Activated T-cell treated with anti-CD3 and anti-CD28 coated beads, Interleukin-2, amount 50 U/mL, for 48 hours (primary cell): Measurements from ENCODE around the gene PRRC2A.

Source experiments
- DNase-seq, 2 experiments: peaks; one replicate each; pipeline ENCODE4 v3.0.0-alpha.2; 2020

The PRRC2A gene

GRCh38 chr6:31626952-31627351, 6.4 kb downstream of the PRRC2A start:
- no peak for DNase-seq

GRCh38 chr6:31627690-31628287, 7.3 kb downstream of the PRRC2A start:
- DNase-seq = no peak

GRCh38 chr6:31629014-31629413, 8.5 kb downstream of the PRRC2A start:
- no peak for DNase-seq

- no peak for DNase-seq
These were observed 9.8 kb downstream of the PRRC2A start for GRCh38 chr6:31630177-31630934.

GRCh38 chr6:31631209-31631608, 10.7 kb downstream of the PRRC2A start:
- DNase-seq = no peak

- no peak for DNase-seq
These were observed 11.3 kb downstream of the PRRC2A start for GRCh38 chr6:31631681-31632278.

- DNase-seq = no peak
These were observed 11.9 kb downstream of the PRRC2A start for GRCh38 chr6:31632279-31632946.

- DNase-seq = no peak
These were observed 12.9 kb downstream of the PRRC2A start for GRCh38 chr6:31633447-31633846.

- no peak for DNase-seq
These were observed 13.6 kb downstream of the PRRC2A start for GRCh38 chr6:31634131-31634530.

- no peak for DNase-seq
These were observed 14.6 kb downstream of the PRRC2A start for GRCh38 chr6:31634969-31635575.

GRCh38 chr6:31636698-31637596, 16.4 kb downstream of the PRRC2A start:
- no peak for DNase-seq

GRCh38 chr6:31639043-31639442, 18.5 kb downstream of the PRRC2A start:
- no peak for DNase-seq

- DNase-seq = peak in 1 of 2 experiments; percentile 51
These were observed 18.9 kb downstream of the PRRC2A start for GRCh38 chr6:31639449-31639861.

- no peak for DNase-seq
These were observed 20.1 kb downstream of the PRRC2A start for GRCh38 chr6:31640612-31641011.

- DNase-seq = no peak
These were observed 20.9 kb downstream of the PRRC2A start for GRCh38 chr6:31641370-31641769.

- DNase-seq = no peak
These were observed 22.5 kb downstream of the PRRC2A start for GRCh38 chr6:31642798-31643570.

- DNase-seq = no peak
These were observed 23.4 kb downstream of the PRRC2A start for GRCh38 chr6:31643818-31644454.

GRCh38 chr6:31645325-31645724, 24.8 kb downstream of the PRRC2A start:
- no peak for DNase-seq

GRCh38 chr6:31651602-31652191, 31.2 kb downstream of the PRRC2A start:
- DNase-seq = no peak
